ENCODE results near the gene LRRN2.

LRRN2 gene

DNA sequence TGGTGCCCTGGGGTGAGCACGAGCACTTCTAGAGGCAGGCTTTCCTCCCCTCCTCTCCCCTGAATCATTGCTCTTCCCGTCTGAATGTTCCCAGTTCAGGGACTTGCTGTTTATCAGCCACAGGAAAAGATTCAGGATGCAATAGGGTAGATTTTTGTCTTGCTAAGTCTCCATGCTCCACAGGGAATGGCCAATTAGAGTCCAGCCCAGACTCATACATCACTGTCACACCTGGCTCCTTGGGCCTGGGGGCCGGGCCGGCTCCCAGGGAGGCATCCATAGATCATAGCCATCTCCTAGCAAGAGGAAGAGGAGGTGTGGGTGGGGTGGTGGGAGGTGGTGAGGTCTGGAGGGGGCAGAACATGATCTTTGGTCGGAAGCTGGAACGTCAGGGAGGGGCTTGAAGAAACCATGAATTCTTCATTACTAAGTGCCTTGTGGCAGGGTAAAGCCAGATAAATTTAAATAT is 83.4 kb downstream of the LRRN2 start:
- no peak overlapping the region for H3K27ac ChIP-seq
- TF ChIP-seq, protein P1, sequence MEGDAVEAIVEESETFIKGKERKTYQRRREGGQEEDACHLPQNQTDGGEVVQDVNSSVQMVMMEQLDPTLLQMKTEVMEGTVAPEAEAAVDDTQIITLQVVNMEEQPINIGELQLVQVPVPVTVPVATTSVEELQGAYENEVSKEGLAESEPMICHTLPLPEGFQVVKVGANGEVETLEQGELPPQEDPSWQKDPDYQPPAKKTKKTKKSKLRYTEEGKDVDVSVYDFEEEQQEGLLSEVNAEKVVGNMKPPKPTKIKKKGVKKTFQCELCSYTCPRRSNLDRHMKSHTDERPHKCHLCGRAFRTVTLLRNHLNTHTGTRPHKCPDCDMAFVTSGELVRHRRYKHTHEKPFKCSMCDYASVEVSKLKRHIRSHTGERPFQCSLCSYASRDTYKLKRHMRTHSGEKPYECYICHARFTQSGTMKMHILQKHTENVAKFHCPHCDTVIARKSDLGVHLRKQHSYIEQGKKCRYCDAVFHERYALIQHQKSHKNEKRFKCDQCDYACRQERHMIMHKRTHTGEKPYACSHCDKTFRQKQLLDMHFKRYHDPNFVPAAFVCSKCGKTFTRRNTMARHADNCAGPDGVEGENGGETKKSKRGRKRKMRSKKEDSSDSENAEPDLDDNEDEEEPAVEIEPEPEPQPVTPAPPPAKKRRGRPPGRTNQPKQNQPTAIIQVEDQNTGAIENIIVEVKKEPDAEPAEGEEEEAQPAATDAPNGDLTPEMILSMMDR (conservative IDR thresholded peaks at IDR 0.05): no peak

DNA sequence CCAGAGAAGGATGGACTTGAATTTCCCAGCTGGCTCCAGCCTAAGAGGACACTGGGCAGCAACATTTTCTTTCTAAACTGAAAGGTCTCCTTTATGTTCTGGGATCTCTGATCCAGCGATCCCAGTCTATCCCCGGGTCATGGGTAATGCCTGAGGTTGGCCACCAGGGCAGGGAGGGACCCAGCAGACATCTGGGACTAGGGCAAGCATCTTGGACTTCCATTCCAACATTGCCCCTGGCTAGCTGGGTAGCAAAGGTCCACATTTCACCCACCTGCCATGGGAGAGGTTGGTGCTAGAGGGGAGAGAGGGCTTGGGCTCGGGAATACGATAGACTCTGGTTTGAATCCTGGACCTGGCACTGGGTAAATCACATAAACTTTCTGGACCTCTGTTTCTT is 84.6 kb downstream of the LRRN2 start:
- no peak overlapping the region for H3K27ac ChIP-seq
- TF ChIP-seq, protein P1 (conservative IDR thresholded peaks at IDR 0.05): no peak

DNA sequence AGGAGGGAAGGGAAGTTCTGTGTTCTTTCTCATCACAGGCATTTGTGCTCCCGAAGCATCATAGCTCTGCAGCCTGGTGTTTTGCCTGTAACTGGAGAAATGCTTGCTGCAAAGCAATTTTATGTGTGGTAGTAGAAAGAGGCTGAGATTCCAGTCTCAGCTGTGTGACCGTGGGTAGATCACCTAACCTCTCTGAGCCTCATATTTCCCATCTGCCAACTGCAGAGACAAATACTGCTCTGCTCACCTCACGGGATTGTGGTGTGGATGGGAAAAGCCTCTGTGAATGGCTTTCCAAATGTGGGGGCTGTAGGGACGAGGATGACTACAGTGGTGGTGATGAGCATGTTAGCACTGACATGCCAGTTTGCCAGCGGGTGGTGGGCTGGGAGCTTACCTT is 85.3 kb downstream of the LRRN2 start:
- TF ChIP-seq, protein P1 (conservative IDR thresholded peaks at IDR 0.05): no peak

DNA sequence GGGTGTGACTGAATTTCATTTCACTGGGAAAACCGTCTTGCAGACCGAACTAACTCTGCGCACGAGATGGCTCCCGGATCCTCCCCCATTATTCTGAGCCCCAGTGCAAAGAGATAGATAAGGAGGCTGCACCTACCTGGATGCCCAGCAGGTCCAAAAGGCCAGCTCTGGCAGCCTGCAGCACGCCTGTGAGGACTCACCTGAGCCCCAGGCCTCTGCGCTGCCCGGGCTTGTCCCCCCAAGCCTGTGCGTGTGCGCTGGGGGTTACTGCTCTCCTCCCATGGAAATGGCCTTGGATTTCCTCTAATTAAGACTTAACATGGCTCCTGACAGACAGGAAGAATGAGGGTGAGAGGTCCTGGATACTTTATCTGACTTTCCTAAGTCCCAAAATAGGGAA is 85.9 kb downstream of the LRRN2 start:
- no peak overlapping the region for H3K27ac ChIP-seq
- TF ChIP-seq, protein P1 (conservative IDR thresholded peaks at IDR 0.05): no peak

More for the DNA sequence above, 85.3 kb downstream of the LRRN2 start:
- no peak overlapping the region for H3K27ac ChIP-seq

DNA sequence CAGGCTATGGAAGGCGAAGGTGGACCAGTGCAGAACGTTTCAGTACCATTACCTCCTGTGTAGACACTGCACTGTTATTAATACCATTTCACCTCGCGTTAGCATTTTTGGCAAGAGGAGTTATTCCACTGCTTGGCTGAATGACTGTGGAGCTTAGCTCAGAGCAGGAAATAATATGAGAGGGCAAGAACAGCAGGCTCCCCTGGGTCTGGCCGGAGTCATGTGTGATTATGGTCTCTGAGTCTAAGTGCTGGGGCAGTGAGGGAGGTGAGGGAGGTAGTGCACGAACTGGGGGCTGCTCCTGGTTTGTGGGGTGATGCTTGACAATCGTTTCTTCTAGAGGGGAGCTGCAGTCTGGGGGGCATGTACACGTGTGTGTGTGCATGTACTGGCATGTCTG is 86.4 kb downstream of the LRRN2 start:
- TF ChIP-seq, protein P1 (conservative IDR thresholded peaks at IDR 0.05): no peak
- H3K27ac ChIP-seq: no peak overlapping the region

DNA sequence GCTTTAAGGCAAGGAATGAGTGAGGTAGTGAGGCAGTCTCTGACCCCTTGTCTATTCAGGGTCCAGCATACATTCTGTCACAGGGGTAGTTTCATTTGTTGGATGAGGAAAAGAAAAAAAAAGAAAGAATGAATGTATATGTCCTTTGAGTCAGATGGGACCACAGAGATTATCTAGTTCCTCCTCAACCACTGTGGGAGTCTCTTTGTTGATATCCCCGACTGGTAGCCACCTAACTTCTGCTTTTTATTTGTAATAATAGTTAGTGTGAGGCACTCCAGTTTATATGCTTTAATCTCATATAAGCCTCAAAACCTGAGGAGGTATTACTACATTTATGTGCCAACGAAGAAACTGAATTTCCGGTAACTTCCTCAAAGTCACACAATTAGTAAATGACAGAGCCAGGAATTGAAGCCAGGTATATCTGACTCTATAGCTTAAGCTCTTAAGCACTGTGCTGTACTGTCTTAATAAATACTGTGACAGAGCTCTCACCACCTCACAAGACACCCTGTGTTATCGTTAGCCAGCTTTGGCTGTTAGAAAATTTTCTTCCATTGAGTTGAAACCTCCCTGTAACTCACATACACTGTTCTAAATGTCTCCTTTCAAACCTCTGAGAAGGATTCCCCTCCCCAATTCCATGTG is 87.1 kb downstream of the LRRN2 start:
- TF ChIP-seq, protein P1 (conservative IDR thresholded peaks at IDR 0.05): no peak
- H3K27ac ChIP-seq: no peak overlapping the region

DNA sequence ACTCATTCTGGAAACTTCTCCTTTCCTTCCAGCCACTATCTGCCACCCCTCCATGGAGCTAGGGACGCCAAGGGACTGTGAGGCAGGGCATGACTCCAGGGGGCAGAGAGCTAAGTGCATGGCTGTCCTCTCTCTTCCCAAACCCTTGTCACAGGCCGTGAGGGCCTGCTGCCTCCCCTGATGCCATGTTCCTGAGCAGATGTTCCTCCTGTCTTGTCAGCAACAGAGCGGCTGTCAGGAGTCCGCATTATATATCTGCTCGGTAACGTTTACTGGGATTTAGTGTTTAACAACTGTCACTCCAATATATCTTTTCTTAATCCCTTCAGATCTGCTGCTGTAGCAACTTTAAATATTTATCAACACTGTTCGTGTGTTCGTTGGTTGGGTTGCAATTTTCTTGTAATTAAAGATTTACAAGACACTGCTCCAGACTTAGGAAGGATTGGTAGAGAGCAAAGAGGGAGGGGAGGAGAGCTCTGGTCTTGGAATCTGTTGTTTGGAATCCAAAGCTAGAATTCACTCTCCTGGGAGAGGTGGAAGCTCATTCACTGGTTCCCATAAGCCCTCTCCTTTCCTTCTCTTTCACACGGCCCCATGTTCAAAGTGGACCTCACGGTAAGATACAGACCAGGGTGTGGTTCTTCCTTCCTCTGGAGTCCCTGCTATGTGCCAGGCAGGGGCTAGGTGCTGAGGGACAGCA is 93.1 kb downstream of the LRRN2 start:
- no peak overlapping the region for H3K27ac ChIP-seq
- TF ChIP-seq, protein P1 (conservative IDR thresholded peaks at IDR 0.05): no peak

Measured in VCaP (cell line).